ENCODE data around the gene GBE1. TPM values are rescaled to one million over a fixed set of nuclear protein-coding genes. Genes with fewer than 3 reads are reported as not detected.

GBE1 gene
- total and polyA plus RNA-seq, 7 donors: 10.2 to 24.6 (median 12.1) TPM

DNA sequence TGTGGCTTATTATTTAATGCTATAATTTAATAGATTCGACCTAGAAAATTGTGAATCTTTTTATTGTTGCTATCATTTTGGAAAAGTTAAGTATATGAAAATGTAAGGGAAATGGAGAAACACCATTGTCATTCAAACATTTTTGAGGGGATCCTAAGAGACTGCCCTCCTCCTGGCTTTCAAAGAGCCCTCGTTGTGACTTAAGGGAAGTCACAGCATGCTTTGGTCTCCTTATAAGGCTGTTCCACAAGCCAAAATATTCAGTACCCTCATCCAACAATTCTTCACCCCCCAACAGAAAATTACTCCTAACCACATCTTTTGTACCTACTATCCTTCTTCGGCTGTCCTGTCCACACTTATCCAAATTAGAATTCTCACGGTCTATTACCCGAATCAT, 140.2 kb downstream of the GBE1 start:
- Histone ChIP-seq H3K27me3 (no peaks in the 10 kb centered on the region), H3K27ac (no peak overlapping the region), H3K9me3 (no peaks in the 10 kb centered on the region), H3K36me3 (no peaks in the 10 kb centered on the region), H3K4me1 (no peaks in the 10 kb centered on the region), H3K4me3 (no peak overlapping the region)
- WGBS, 2 donors: 92 to 94% methylated on average over 5 of the region's 5 CpGs
- TF ChIP-seq POLR2AphosphoS5 (IDR thresholded peaks at IDR 0.05): no peak
- TF ChIP-seq, protein P1, sequence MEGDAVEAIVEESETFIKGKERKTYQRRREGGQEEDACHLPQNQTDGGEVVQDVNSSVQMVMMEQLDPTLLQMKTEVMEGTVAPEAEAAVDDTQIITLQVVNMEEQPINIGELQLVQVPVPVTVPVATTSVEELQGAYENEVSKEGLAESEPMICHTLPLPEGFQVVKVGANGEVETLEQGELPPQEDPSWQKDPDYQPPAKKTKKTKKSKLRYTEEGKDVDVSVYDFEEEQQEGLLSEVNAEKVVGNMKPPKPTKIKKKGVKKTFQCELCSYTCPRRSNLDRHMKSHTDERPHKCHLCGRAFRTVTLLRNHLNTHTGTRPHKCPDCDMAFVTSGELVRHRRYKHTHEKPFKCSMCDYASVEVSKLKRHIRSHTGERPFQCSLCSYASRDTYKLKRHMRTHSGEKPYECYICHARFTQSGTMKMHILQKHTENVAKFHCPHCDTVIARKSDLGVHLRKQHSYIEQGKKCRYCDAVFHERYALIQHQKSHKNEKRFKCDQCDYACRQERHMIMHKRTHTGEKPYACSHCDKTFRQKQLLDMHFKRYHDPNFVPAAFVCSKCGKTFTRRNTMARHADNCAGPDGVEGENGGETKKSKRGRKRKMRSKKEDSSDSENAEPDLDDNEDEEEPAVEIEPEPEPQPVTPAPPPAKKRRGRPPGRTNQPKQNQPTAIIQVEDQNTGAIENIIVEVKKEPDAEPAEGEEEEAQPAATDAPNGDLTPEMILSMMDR (IDR thresholded peaks at IDR 0.05): no peak
- intact Hi-C loops (cut with DNase I): no loop called here
- no peak for DNase-seq

DNA sequence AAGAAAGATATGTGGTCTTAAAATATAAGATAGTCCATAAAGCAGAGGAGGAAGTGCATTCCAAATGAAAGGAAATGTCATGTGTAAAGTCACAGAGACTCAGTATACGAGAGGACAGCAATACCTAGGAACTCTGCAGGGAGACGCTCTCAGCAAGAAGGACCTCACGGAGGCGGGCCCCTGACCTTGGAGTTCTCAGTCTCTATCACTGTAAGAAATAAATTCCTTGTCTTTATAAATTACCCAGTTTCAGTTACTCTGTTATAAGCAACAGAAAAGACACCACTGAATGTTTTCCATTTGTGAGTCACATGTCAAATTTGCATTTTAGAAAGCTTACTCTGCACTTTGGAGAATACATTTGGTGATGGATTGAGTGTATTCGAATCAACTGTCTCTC, 140.6 kb downstream of the GBE1 start:
- TF ChIP-seq POLR2A (IDR thresholded peaks at IDR 0.05) (no peak), EP300 (IDR thresholded peaks at IDR 0.05) (no peak), POLR2AphosphoS5 (IDR thresholded peaks at IDR 0.05) (no peak)
- TF ChIP-seq, protein P1 (IDR thresholded peaks at IDR 0.05): no peak
- H3K4me1 ChIP-seq: no peaks in the 10 kb centered on the region
- no peak overlapping the region for H3K4me3 ChIP-seq
- H3K36me3 ChIP-seq: no peaks in the 10 kb centered on the region
- no peaks in the 10 kb centered on the region for H3K27me3 ChIP-seq
- WGBS, 2 donors: 95 to 98% methylated on average over 5 of the region's 5 CpGs
- H3K27ac ChIP-seq: no peak overlapping the region
- no peak for DNase-seq
- intact Hi-C loops (cut with DNase I): no loop called here
- H3K9me3 ChIP-seq: no peaks in the 10 kb centered on the region

DNA sequence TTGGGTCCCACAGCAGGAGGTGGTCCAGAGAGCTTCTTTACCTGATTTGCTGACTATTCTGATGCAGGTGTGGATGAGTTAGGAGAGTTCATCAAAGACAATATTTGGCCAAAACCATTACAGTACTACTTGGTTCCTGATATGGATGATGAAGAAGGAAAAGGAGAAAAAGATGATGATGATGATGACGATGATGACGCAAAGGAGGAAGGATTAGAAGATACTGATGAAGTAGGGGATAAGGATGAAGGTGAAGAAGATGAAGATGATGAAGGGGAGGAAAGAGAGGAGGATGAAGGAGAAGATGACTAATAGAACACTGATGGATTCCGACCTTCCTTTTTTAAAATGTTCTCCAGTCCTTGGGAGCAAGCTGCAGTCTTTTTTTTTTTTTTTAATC, 148.7 kb downstream of the GBE1 start:
- H3K36me3 ChIP-seq: no peaks in the 10 kb centered on the region
- intact Hi-C loops (cut with DNase I): no loop called here
- H3K4me3 ChIP-seq: no peak overlapping the region
- DNase-seq: no peak
- no peak overlapping the region for H3K27ac ChIP-seq
- H3K4me1 ChIP-seq: no peaks in the 10 kb centered on the region
- 98% methylated on average over 3 of the region's 3 CpGs for WGBS, 2 donors
- no peaks in the 10 kb centered on the region for H3K9me3 ChIP-seq
- H3K27me3 ChIP-seq: no peaks in the 10 kb centered on the region
- no peak for TF ChIP-seq EP300 (IDR thresholded peaks at IDR 0.05)
- TF ChIP-seq, protein P1 (IDR thresholded peaks at IDR 0.05): no peak
- no peak for TF ChIP-seq POLR2A (IDR thresholded peaks at IDR 0.05)
- TF ChIP-seq POLR2AphosphoS5 (IDR thresholded peaks at IDR 0.05): no peak

- H3K27me3 ChIP-seq: no peaks in the 10 kb centered on the region
- TF ChIP-seq POLR2A (IDR thresholded peaks at IDR 0.05): no peak
- TF ChIP-seq EP300 (IDR thresholded peaks at IDR 0.05): no peak
- TF ChIP-seq, protein P1 (IDR thresholded peaks at IDR 0.05): no peak
- TF ChIP-seq POLR2AphosphoS5 (IDR thresholded peaks at IDR 0.05): no peak
- no peak overlapping the region for H3K27ac ChIP-seq
- H3K4me1 ChIP-seq: no peaks in the 10 kb centered on the region
- intact Hi-C loops (cut with DNase I): no loop called here
- no peak overlapping the region for H3K4me3 ChIP-seq
- DNase-seq: no peak
- WGBS, 2 donors: 86% methylated on average over 2 of the region's 2 CpGs
- H3K9me3 ChIP-seq: no peaks in the 10 kb centered on the region
- no peaks in the 10 kb centered on the region for H3K36me3 ChIP-seq
Observed at GRCh38 chr3:81602781-81603180, 158.7 kb downstream of the GBE1 start.

DNA sequence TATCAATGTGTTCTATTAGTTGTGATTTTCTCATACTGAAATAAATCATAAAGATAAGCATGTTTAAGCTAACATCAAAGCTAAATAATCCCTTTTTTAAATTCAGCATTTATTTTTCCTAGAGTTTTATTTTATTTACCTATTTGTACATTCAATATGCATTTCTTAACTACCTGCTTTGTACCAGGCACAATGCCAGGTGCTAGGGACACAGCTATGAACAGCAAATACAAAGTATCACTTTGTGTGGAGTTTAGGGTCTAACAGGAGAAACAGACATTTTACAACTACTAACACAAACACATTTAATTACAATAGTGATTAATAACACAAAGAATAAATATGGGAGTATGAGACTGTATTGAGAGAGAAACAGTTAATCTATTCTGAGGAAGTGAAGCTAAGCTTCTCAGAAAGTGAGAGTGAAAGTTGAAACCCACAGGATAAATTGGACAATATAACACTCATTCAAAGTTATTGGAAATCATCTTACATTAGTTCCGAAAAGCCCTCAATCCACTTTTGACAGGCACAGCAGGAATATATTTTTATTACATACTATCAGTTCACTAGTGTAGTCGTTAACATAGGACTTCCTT, 159.6 kb downstream of the GBE1 start:
- no peak overlapping the region for H3K27ac ChIP-seq
- no peak for DNase-seq
- intact Hi-C loops (cut with DNase I): no loop called here
- TF ChIP-seq, protein P1 (IDR thresholded peaks at IDR 0.05): no peak
- no peak for TF ChIP-seq POLR2AphosphoS5 (IDR thresholded peaks at IDR 0.05)
- H3K4me3 ChIP-seq: no peak overlapping the region
- H3K9me3 ChIP-seq: no peaks in the 10 kb centered on the region
- WGBS, 2 donors: 25 to 68% methylated on average over 2 of the region's 2 CpGs
- H3K27me3 ChIP-seq: no peaks in the 10 kb centered on the region
- H3K36me3 ChIP-seq: no peaks in the 10 kb centered on the region
- H3K4me1 ChIP-seq: no peaks in the 10 kb centered on the region

Measured in sigmoid colon (tissue), 7 donors.